CD4-positive, alpha-beta memory T cell (primary cell): ENCODE results near the gene WNT11. TPM values are rescaled to one million over a fixed set of nuclear protein-coding genes. Genes with fewer than 3 reads are reported as not detected.

Experiments used
- CTCF ChIA-PET: fragments of 350-600 bp; sonication (Branson Sonifier 250); formaldehyde crosslinking; loops from one replicate; lab custom pipeline; 2021; ENCODE audit warnings: inconsistent platforms; ENCODE audit not compliant: partially characterized antibody; lab: Charles Lee
- POLR2A ChIA-PET: fragments of 350-600 bp; sonication (Branson Sonifier 250); formaldehyde crosslinking; loops from one replicate; lab custom pipeline; 2021; ENCODE audit not compliant: partially characterized antibody; lab: Charles Lee
- DNase-seq, 5 donors: peaks; one replicate each; pipeline versions ENCODE4 v3.0.0 to v3.0.0-alpha.2; 2020 to 2022; ENCODE audit warnings: mixed read lengths in 1 of 5
- H3K27ac ChIP-seq: one replicate; pipeline ENCODE4 v1.7.0; 2013; ENCODE audit warnings: low read depth, low read length
- H3K27me3 ChIP-seq: 2 replicates; pipeline ENCODE4 v1.7.0; 2013; ENCODE audit warnings: mild to moderate bottlenecking, low read length, moderate library complexity; ENCODE audit not compliant: insufficient read depth
- H3K36me3 ChIP-seq: 2 replicates; pipeline ENCODE4 v1.7.0; 2013; ENCODE audit warnings: mild to moderate bottlenecking, low read length, moderate library complexity; ENCODE audit not compliant: insufficient read depth
- H3K4me1 ChIP-seq: 2 replicates; pipeline ENCODE4 v1.7.0; 2013; ENCODE audit warnings: mild to moderate bottlenecking, low read length, moderate library complexity; ENCODE audit not compliant: insufficient read depth
- H3K4me3 ChIP-seq, 2 donors: one replicate each; pipeline ENCODE4 v1.7.0; 2013; ENCODE audit warnings: low read length in 2 of 2, mild to moderate bottlenecking in 1 of 2
- H3K9me3 ChIP-seq, 2 donors: one replicate each; pipeline ENCODE4 v1.7.0; 2013; ENCODE audit warnings: low read length in 2 of 2, control low read depth in 1 of 2; ENCODE audit not compliant: control insufficient read depth in 1 of 2
- H3K27ac Mint-ChIP-seq, 7 donors: one replicate each; pipeline ENCODE4 v1.8.0; 2020 to 2021; ENCODE audit warnings: mixed read lengths in 7 of 7, mild to moderate bottlenecking in 6 of 7, inconsistent platforms in 3 of 7, moderate library complexity in 3 of 7
- H3K27me3 Mint-ChIP-seq, 2 donors: one replicate each; pipeline ENCODE4 v1.8.0; 2020 to 2021; ENCODE audit warnings: mixed read lengths in 2 of 2
- H3K36me3 Mint-ChIP-seq, 2 donors: one replicate each; pipeline ENCODE4 v1.8.0; 2020 to 2021; ENCODE audit warnings: mixed read lengths in 2 of 2, inconsistent platforms in 1 of 2, mild to moderate bottlenecking in 1 of 2
- H3K4me1 Mint-ChIP-seq, 4 donors: one replicate each; pipeline ENCODE4 v1.8.0; 2020 to 2021; ENCODE audit warnings: mixed read lengths in 4 of 4, mild to moderate bottlenecking in 1 of 4
- H3K4me3 Mint-ChIP-seq, 8 donors: one replicate each; pipeline ENCODE4 v1.8.0; 2020 to 2021; ENCODE audit warnings: mixed read lengths in 8 of 8, mild to moderate bottlenecking in 7 of 8, moderate library complexity in 6 of 8, inconsistent platforms in 3 of 8
- H3K9me3 Mint-ChIP-seq, 8 donors: one replicate each; pipeline ENCODE4 v1.8.0; 2020 to 2021; ENCODE audit warnings: mixed read lengths in 8 of 8, mild to moderate bottlenecking in 5 of 8, inconsistent platforms in 3 of 8, moderate library complexity in 1 of 8
- intact Hi-C: fragments of 100-400 bp; cut with micrococcal nuclease; formaldehyde crosslinking; loops from one replicate; pipeline ENCODE4 v1.15.1; 2023
- polyA plus RNA-seq, 2 donors: library from polyadenylated mRNA; unstranded; fragments of 300-500 nt; fragmentation: Illumina TruSeq; gene quantifications; one replicate each; pipeline ENCODE4 v1.2.3, GENCODE V29; 2021
- total RNA-seq, 2 experiments: library from RNA; stranded (reverse); gene quantifications; one replicate each; pipeline ENCODE4 v1.2.3, GENCODE V29; 2021

WNT11 gene
- total and polyA plus RNA-seq, 4 experiments from 2014 or later = 0.16 to 0.93 TPM; not detected in 2

DNA sequence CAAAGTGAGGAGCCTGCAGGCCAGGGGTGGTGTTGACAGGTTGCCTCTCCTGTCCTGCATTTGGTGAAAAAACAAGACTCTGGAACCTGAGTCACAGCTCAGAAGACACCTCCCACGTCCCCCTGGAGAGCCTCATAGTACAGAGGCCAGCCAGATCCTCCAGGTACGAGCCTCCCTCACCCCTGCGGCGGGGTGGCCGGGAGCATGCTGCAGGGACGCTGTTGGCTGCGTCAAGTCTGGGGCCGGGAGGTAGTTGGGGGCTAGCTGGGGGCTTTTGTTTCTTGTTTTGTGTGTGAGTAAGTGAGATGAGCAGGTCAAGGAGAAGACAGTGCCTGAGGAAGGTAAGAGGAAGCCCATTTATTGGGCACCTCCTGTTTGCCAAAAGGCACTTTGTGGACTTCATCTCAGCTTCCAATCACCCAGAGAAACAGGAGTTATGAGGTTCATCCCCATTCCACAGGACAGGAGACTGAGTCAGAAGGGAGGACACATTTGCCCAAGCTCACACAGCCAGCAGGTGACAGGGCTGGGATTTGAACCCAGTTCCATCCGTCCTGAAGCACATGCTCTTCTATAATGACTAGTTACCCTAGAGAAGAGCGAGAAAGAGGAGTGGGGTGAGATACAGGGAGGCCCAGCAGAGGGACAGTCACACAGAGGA is 18.3 kb upstream of the WNT11 start:
- no peaks in the 10 kb centered on the region for H3K9me3 ChIP-seq
- DNase-seq = no peak
- H3K36me3 ChIP-seq = no peaks in the 10 kb centered on the region
- CTCF ChIA-PET = interaction anchor here (1.0 to 1.2 kb wide), 2 partner anchors 15 to 17 kb away, joined by 3 to 5 read pairs; no protein-coding TSS in a partner anchor
- H3K9me3 Mint-ChIP-seq = no peaks in the 10 kb centered on the region
- H3K27ac ChIP-seq = no peak overlapping the region
- peaks cover 0 to 2% of the 10 kb centered on the region in 2 donors for H3K27me3 Mint-ChIP-seq
- peak overlapping the region in 1 of 7 donors; percentile 39 for H3K27ac Mint-ChIP-seq
- no peak overlapping the region for H3K4me3 Mint-ChIP-seq
- no peaks in the 10 kb centered on the region for H3K36me3 Mint-ChIP-seq
- intact Hi-C loops = no loop called here
- no peaks in the 10 kb centered on the region for H3K27me3 ChIP-seq
- no peaks in the 10 kb centered on the region for H3K4me1 Mint-ChIP-seq
- POLR2A ChIA-PET = interaction anchor here (1.2 kb wide), 1 partner anchor 14 kb away, joined by 3 read pairs; no protein-coding TSS in a partner anchor
- H3K4me3 ChIP-seq = no peak overlapping the region
- H3K4me1 ChIP-seq = no peaks in the 10 kb centered on the region

DNA sequence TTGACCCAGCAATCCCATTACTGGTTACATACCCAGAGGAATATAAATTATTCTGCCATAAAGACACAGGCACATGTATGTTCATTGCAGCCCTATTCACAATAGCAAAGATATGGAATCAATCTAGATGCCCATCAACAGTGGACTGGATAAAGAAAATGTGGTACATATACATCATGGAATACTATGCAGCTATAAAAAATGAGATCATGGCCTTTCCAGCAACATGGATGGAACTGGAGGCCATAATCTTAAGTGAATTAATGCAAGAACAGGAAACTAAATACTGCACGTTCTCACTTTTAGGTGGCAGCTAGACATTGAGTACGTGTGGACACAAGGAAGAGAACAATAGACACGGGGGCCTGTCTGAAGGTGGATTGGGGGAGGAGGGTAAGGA is 15.1 kb upstream of the WNT11 start:
- intact Hi-C loops = no loop called here
- Mint-ChIP-seq H3K36me3 (no peaks in the 10 kb centered on the region), H3K27me3 (peaks cover 0 to 2% of the 10 kb centered on the region in 2 donors), H3K27ac (no peak overlapping the region), H3K4me1 (no peaks in the 10 kb centered on the region), H3K4me3 (no peak overlapping the region), H3K9me3 (no peaks in the 10 kb centered on the region)
- no peak overlapping the region for H3K4me3 ChIP-seq
- H3K27ac ChIP-seq = no peak overlapping the region
- no peaks in the 10 kb centered on the region for H3K27me3 ChIP-seq
- H3K36me3 ChIP-seq = no peaks in the 10 kb centered on the region
- DNase-seq = no peak
- ChIA-PET CTCF (no interaction called here), POLR2A (no interaction called here)
- no peaks in the 10 kb centered on the region for H3K4me1 ChIP-seq
- no peaks in the 10 kb centered on the region for H3K9me3 ChIP-seq

DNA sequence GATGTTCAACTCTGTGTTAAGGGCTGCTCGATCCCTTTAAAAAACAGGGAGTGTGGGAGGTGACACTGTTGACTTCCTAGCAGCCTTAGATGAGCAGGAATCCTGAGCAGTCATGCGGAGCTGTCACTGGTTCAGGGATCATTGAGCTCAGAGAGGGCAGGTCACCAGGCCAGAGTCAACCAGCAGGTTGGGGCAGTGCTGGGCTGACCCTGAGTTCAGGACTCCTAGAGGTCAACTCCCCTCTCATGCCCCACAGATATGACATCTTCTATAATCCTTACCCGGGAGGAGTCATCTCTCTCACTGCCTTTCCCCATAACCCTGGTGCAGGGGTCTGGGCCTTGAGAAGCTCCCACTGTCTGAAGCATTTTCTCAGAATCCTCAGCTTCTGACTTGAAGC is 12.9 kb upstream of the WNT11 start:
- POLR2A ChIA-PET = no interaction called here

DNA sequence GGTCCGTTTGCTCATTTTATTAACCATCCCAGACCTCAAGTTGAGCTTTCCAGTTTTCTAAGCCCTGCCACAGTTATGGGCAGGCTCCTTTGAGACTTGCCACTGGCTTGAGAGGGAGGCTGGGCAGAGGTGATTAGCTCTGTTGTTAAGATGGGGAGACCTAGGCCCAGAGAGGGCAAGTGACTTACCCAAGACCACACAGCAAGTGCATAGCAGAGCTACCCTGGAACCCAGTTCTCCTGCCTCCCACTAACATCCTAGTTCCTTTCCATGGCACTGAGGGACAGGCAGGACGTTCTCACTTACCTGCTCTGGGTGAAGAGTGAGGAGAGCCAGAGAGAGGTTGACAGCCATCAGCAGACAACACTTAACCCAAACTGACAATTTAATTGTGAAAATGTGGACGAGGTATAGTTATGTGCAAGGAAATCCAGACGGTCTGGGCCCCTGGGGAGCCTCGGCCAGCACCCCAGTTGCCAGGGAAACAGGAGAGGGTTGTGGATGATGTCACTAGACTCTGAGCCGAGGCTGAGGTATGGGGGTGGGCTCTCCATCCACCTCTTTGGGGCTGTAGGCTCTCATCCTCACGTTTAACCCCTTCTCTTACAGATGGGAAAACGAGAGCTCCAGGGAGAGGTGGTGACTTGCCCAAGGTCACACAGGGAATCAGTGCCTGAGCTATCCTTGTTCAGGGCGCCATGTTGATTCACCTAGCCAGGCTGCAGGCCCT is 12.3 kb upstream of the WNT11 start:
- Mint-ChIP-seq H3K4me3 (no peak overlapping the region), H3K27me3 (peaks cover 1 to 2% of the 10 kb centered on the region in 2 donors), H3K36me3 (no peaks in the 10 kb centered on the region), H3K9me3 (no peaks in the 10 kb centered on the region), H3K27ac (no peak overlapping the region), H3K4me1 (no peaks in the 10 kb centered on the region)
- ChIA-PET POLR2A (interaction anchor here (1.1 kb wide), 1 partner anchor 18 kb away, joined by 3 read pairs; no protein-coding TSS in a partner anchor), CTCF (interaction anchor here (1.0 to 3.5 kb wide), 3 partner anchors 10 to 101 kb away, joined by 3 to 28 read pairs (median 3); no protein-coding TSS in a partner anchor)
- intact Hi-C loops = no loop called here
- Histone ChIP-seq H3K27me3 (no peaks in the 10 kb centered on the region), H3K4me3 (no peak overlapping the region), H3K27ac (no peak overlapping the region), H3K4me1 (no peaks in the 10 kb centered on the region), H3K9me3 (no peaks in the 10 kb centered on the region), H3K36me3 (no peaks in the 10 kb centered on the region)
- peak in 1 of 5 donors; percentile 11 for DNase-seq

More for the DNA sequence above, 12.9 kb upstream of the WNT11 start:
- DNase-seq = no peak
- Mint-ChIP-seq H3K27ac (no peak overlapping the region), H3K4me1 (no peaks in the 10 kb centered on the region), H3K9me3 (no peaks in the 10 kb centered on the region), H3K36me3 (no peaks in the 10 kb centered on the region), H3K27me3 (peaks cover under 1 to 2% of the 10 kb centered on the region in 2 donors), H3K4me3 (no peak overlapping the region)
- H3K4me3 ChIP-seq = no peak overlapping the region
- H3K4me1 ChIP-seq = no peaks in the 10 kb centered on the region
- H3K27me3 ChIP-seq = no peaks in the 10 kb centered on the region
- H3K9me3 ChIP-seq = no peaks in the 10 kb centered on the region
- intact Hi-C loops = no loop called here
- H3K27ac ChIP-seq = no peak overlapping the region
- CTCF ChIA-PET = interaction anchor here (1.2 to 3.5 kb wide), 2 partner anchors 11 to 86 kb away, joined by 3 to 28 read pairs; no protein-coding TSS in a partner anchor
- H3K36me3 ChIP-seq = no peaks in the 10 kb centered on the region

DNA sequence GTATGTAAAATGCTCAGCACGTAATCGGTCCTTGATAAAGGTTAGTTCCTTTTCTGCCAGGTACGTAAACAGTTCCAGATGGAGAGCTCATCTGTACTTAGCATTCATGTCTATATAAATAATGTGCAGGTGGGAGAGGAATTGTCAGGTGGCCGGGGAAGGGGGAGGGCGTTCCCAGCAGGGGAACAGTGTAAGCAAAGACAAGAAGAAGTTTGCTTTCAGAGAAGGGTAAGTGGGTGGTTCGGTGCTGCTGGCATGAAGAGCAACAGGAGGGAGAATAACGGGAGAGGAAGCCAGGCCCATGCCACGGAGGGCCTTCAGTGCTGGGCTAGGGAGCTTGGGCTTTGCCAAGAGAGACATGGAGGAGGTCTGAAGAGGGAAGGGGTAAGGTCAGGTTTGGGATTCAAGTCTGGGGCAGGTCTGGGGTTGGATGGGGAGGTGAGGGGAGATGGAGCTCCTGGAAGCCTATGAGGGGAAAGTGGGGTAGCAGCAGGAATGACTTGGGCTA is 11.4 kb upstream of the WNT11 start:
- no peak overlapping the region for H3K4me3 ChIP-seq
- Mint-ChIP-seq H3K4me3 (no peak overlapping the region), H3K27me3 (peaks cover 1 to 2% of the 10 kb centered on the region in 2 donors), H3K4me1 (no peaks in the 10 kb centered on the region), H3K36me3 (no peaks in the 10 kb centered on the region), H3K27ac (no peak overlapping the region), H3K9me3 (no peaks in the 10 kb centered on the region)
- H3K27me3 ChIP-seq = no peaks in the 10 kb centered on the region
- H3K27ac ChIP-seq = no peak overlapping the region
- H3K4me1 ChIP-seq = no peaks in the 10 kb centered on the region
- DNase-seq = peak in 1 of 5 donors; percentile 16
- H3K9me3 ChIP-seq = no peaks in the 10 kb centered on the region
- ChIA-PET CTCF (interaction anchor here (1.0 to 3.5 kb wide), 2 partner anchors 9 to 102 kb away, joined by 3 to 28 read pairs; no protein-coding TSS in a partner anchor), POLR2A (interaction anchor here (1.1 kb wide), 1 partner anchor 19 kb away, joined by 3 read pairs; no protein-coding TSS in a partner anchor)
- H3K36me3 ChIP-seq = no peaks in the 10 kb centered on the region
- intact Hi-C loops = no loop called here

DNA sequence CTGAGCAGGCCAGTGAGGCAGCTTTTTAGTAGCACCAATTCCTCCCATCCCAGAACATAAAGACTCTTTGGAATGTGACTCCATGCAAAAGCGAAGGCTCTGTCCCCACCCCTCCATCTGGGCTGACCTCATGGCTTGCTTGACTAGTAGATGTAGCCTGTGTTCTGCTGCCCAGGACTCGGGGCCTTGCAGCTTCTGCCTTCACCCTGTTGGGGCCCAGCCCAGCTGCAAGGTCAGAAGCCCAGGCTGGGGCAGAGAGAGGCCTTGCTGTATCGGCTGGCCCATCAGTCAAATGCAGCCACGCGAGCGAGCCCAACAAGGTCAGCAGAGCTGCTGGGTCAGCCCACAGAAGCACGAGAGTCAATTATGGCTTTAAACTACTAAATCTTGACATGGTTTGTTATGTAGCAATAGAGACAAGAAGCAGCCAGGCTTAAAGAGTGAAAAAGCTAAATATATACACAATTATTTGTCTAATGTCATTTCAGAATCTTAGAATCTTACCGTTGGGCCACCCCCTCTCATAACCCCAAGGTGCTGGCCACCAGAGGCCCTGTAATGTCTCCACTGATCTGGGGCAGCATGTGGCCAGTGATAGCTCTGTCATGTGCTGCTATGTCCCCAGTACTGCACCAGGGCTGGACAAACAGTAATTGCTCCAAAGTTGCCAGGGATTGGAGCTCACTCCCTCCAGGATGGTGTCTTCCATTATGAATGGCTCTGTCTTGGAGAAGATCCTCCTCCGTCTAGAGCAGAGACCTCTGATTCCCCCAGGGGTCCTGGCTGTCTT is 10.4 kb upstream of the WNT11 start:
- peak in 1 of 5 donors; percentile 9 for DNase-seq
- Mint-ChIP-seq H3K36me3 (no peaks in the 10 kb centered on the region), H3K9me3 (peaks cover 0 to under 1% (median 0%) of the 10 kb centered on the region in 8 donors), H3K4me1 (no peaks in the 10 kb centered on the region), H3K4me3 (no peak overlapping the region), H3K27me3 (peaks cover 2 to 3% of the 10 kb centered on the region in 2 donors), H3K27ac (no peak overlapping the region)
- H3K27ac ChIP-seq = no peak overlapping the region
- H3K4me3 ChIP-seq = no peak overlapping the region
- intact Hi-C loops = no loop called here
- ChIA-PET POLR2A (no interaction called here), CTCF (interaction anchor here (1.6 to 3.5 kb wide), 2 partner anchors 8 to 102 kb away, joined by 4 to 28 read pairs; no protein-coding TSS in a partner anchor)
- no peaks in the 10 kb centered on the region for H3K9me3 ChIP-seq
- no peaks in the 10 kb centered on the region for H3K27me3 ChIP-seq
- no peaks in the 10 kb centered on the region for H3K4me1 ChIP-seq
- H3K36me3 ChIP-seq = no peaks in the 10 kb centered on the region
